SH-SY5Y (cell line): ENCODE measurements around the gene GCM1.

Source experiments
- GATA2 ChIP-seq: IDR thresholded peaks from 2 replicates; pipeline ENCODE4 v1.6.1; 2011; ENCODE audit warnings: mild to moderate bottlenecking, low read depth, low read length
- GATA3 ChIP-seq: IDR thresholded peaks from 2 replicates; pipeline ENCODE4 v1.6.1; 2011; ENCODE audit warnings: low read depth, mild to moderate bottlenecking, low read length, moderate library complexity

GRCh38 chr6:53112871-53113270, 35.8 kb downstream of the GCM1 start:
- TF ChIP-seq GATA2 (no peak), GATA3 (no peak)
